ENCODE measurements around the gene CARS1. TPM values are rescaled to one million over a fixed set of nuclear protein-coding genes. Genes with fewer than 3 reads are reported as not detected.

CARS1 gene
- total and polyA plus RNA-seq, 9 of the 15 experiments (the other 6 are each of a cell fraction or from before 2014, with no cell fraction given), result 14.4 to 106 (median 73.6) TPM

GRCh38 chr11:3037040-3037944, 19.9 kb downstream of the CARS1 start (continued):
- TF ChIP-seq, protein P1, sequence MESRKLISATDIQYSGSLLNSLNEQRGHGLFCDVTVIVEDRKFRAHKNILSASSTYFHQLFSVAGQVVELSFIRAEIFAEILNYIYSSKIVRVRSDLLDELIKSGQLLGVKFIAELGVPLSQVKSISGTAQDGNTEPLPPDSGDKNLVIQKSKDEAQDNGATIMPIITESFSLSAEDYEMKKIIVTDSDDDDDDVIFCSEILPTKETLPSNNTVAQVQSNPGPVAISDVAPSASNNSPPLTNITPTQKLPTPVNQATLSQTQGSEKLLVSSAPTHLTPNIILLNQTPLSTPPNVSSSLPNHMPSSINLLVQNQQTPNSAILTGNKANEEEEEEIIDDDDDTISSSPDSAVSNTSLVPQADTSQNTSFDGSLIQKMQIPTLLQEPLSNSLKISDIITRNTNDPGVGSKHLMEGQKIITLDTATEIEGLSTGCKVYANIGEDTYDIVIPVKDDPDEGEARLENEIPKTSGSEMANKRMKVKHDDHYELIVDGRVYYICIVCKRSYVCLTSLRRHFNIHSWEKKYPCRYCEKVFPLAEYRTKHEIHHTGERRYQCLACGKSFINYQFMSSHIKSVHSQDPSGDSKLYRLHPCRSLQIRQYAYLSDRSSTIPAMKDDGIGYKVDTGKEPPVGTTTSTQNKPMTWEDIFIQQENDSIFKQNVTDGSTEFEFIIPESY (CRISPR knock-in tag; IDR thresholded peaks at IDR 0.05), result peak; percentile 96
- TF ChIP-seq SIN3A (IDR thresholded peaks at IDR 0.05; ENCODE audit: borderline replicate concordance in 2 of 2, control insufficient read depth in 1 of 2, low read depth in 2 of 2, low read length in 2 of 2) (no peak), RB1 (IDR thresholded peaks at IDR 0.05; ENCODE audit: low read depth) (0 out of 2 replicates have a peak, but pooled peaks have one; percentile 45), KLF16 (IDR thresholded peaks at IDR 0.05) (0 out of 2 replicates have a peak, but pooled peaks have one; percentile 27), HDAC1 (IDR thresholded peaks at IDR 0.05) (no peak), ARNT (IDR thresholded peaks at IDR 0.05) (no peak), STAG1 (CRISPR knock-in tag; IDR thresholded peaks at IDR 0.05; ENCODE audit: borderline replicate concordance) (peak; percentile 57; the same call in 1 of the 2 replicates), ZNF316 (IDR thresholded peaks at IDR 0.05) (peak; percentile 58), POLR2AphosphoS2 (IDR thresholded peaks at IDR 0.05; ENCODE audit: low read length) (no peak), MAFK (IDR thresholded peaks at IDR 0.05; ENCODE audit: low read length) (0 out of 2 replicates have a peak, but pooled peaks have one; percentile 4), SMC3 (conservative IDR thresholded peaks at IDR 0.05; ENCODE audit: insufficient read depth, low read depth, low read length) (peak; percentile 90), ZNF511 (CRISPR knock-in tag; IDR thresholded peaks at IDR 0.05) (0 out of 2 replicates have a peak, but pooled peaks have one; percentile 20), TEAD1 (CRISPR knock-in tag; IDR thresholded peaks at IDR 0.05) (no peak), JUND (IDR thresholded peaks at IDR 0.05; ENCODE audit: borderline replicate concordance, low read depth, low read length) (0 out of 2 replicates have a peak, but pooled peaks have one; percentile 9), JUND (tag; IDR thresholded peaks at IDR 0.05; ENCODE audit: borderline replicate concordance, low read depth, low read length) (no peak), C11orf30 (IDR thresholded peaks at IDR 0.05; ENCODE audit: low read depth) (peak; percentile 60)
- TF ChIP-seq, protein P2, sequence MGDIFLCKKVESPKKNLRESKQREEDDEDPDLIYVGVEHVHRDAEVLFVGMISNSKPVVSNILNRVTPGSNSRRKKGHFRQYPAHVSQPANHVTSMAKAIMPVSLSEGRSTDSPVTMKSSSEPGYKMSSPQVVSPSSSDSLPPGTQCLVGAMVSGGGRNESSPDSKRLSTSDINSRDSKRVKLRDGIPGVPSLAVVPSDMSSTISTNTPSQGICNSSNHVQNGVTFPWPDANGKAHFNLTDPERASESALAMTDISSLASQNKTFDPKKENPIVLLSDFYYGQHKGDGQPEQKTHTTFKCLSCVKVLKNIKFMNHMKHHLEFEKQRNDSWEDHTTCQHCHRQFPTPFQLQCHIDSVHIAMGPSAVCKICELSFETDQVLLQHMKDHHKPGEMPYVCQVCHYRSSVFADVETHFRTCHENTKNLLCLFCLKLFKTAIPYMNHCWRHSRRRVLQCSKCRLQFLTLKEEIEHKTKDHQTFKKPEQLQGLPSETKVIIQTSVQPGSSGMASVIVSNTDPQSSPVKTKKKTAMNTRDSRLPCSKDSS (IDR thresholded peaks at IDR 0.05; ENCODE audit: low read depth, partially characterized antibody), result no peak
- TF ChIP-seq, protein P3, sequence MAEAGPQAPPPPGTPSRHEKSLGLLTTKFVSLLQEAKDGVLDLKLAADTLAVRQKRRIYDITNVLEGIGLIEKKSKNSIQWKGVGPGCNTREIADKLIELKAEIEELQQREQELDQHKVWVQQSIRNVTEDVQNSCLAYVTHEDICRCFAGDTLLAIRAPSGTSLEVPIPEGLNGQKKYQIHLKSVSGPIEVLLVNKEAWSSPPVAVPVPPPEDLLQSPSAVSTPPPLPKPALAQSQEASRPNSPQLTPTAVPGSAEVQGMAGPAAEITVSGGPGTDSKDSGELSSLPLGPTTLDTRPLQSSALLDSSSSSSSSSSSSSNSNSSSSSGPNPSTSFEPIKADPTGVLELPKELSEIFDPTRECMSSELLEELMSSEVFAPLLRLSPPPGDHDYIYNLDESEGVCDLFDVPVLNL (CRISPR knock-in tag; IDR thresholded peaks at IDR 0.05; ENCODE audit: low read depth), result no peak
- TF ChIP-seq, protein P4, sequence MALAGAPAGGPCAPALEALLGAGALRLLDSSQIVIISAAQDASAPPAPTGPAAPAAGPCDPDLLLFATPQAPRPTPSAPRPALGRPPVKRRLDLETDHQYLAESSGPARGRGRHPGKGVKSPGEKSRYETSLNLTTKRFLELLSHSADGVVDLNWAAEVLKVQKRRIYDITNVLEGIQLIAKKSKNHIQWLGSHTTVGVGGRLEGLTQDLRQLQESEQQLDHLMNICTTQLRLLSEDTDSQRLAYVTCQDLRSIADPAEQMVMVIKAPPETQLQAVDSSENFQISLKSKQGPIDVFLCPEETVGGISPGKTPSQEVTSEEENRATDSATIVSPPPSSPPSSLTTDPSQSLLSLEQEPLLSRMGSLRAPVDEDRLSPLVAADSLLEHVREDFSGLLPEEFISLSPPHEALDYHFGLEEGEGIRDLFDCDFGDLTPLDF (CRISPR knock-in tag; IDR thresholded peaks at IDR 0.05), result no peak
